Left ventricle myocardium inferior (tissue), 1 donor: ENCODE measurements around the gene HSPA12A. TPM values are rescaled to one million over a fixed set of nuclear protein-coding genes. Genes with fewer than 3 reads are reported as not detected.

Experiments used
- DNase-seq: peaks from one replicate; pipeline ENCODE4 v3.0.0-alpha.2; 2020
- H3K27ac ChIP-seq: fragments of 200-600 bp; replicated peaks from 2 replicates; pipeline ENCODE4 v1.8.0; 2021
- H3K27me3 ChIP-seq: fragments of 200-600 bp; 2 replicates; pipeline ENCODE4 v1.8.0; 2021; ENCODE audit warnings: low read depth
- H3K36me3 ChIP-seq: fragments of 200-600 bp; 2 replicates; pipeline ENCODE4 v1.8.0; 2021
- H3K4me1 ChIP-seq: fragments of 200-600 bp; 2 replicates; pipeline ENCODE4 v1.8.0; 2021
- H3K4me3 ChIP-seq: fragments of 200-600 bp; 2 replicates; pipeline ENCODE4 v1.8.0; 2021; ENCODE audit warnings: mild to moderate bottlenecking, moderate library complexity
- H3K9me3 ChIP-seq: fragments of 200-600 bp; replicated peaks from 2 replicates; pipeline ENCODE4 v1.8.0; 2021
- intact Hi-C: fragments of 100-400 bp; cut with micrococcal nuclease; formaldehyde crosslinking; loops from one replicate; pipeline ENCODE4 v1.11.0; 2022
- total RNA-seq: library from RNA; stranded (reverse); fragmentation: NEBNext Ultra II Directional; extraction: Animal tissue kit (Norgen Biotek cat#: 25700); gene quantifications from one replicate; pipeline ENCODE4 v1.2.1, GENCODE V29; 2021
- TF ChIP-seq, protein P1 (sequence below): fragments of 200-600 bp; IDR thresholded peaks from 2 replicates; pipeline ENCODE4 v1.8.0; 2021; ENCODE audit warnings: antibody characterized with exemption, mild to moderate bottlenecking, borderline replicate concordance
- donor health status: DM: no; HTN: yes; CAD: no; lungs with severe emphysema.

The HSPA12A gene
- total RNA-seq, 1 donor from 2014 or later: 15.0 TPM

DNA sequence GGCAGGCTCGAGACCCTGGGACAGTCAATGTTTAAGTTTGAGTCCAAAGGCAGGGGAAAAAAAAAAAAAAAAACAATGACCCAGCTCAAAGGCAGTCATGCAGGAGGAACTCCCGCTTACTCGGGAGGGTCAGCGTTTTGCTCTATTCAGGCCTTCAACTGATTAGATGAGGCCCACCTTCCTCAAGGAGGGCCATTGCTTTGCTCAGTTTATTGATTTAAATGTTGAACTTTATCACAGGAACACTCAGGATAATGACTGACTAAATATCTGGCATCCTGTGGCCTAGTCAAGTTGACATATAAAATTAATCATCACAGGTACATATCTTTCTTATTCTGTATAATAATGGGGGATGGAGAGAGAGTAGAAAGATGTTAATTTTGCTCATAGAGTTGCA is 52.6 kb downstream of the HSPA12A start:
- H3K9me3 ChIP-seq: no peaks in the 10 kb centered on the region
- H3K27ac ChIP-seq: peak overlapping the region; percentile 68
- DNase-seq: no peak
- peaks cover 63% of the 10 kb centered on the region for H3K4me1 ChIP-seq
- TF ChIP-seq, protein P1, sequence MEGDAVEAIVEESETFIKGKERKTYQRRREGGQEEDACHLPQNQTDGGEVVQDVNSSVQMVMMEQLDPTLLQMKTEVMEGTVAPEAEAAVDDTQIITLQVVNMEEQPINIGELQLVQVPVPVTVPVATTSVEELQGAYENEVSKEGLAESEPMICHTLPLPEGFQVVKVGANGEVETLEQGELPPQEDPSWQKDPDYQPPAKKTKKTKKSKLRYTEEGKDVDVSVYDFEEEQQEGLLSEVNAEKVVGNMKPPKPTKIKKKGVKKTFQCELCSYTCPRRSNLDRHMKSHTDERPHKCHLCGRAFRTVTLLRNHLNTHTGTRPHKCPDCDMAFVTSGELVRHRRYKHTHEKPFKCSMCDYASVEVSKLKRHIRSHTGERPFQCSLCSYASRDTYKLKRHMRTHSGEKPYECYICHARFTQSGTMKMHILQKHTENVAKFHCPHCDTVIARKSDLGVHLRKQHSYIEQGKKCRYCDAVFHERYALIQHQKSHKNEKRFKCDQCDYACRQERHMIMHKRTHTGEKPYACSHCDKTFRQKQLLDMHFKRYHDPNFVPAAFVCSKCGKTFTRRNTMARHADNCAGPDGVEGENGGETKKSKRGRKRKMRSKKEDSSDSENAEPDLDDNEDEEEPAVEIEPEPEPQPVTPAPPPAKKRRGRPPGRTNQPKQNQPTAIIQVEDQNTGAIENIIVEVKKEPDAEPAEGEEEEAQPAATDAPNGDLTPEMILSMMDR: no peak
- no peaks in the 10 kb centered on the region for H3K27me3 ChIP-seq
- H3K36me3 ChIP-seq: no peaks in the 10 kb centered on the region
- intact Hi-C loops: loop anchor here (10.0 kb wide), 1 partner anchor 485 kb away; no protein-coding TSS in a partner anchor
- no peak overlapping the region for H3K4me3 ChIP-seq

DNA sequence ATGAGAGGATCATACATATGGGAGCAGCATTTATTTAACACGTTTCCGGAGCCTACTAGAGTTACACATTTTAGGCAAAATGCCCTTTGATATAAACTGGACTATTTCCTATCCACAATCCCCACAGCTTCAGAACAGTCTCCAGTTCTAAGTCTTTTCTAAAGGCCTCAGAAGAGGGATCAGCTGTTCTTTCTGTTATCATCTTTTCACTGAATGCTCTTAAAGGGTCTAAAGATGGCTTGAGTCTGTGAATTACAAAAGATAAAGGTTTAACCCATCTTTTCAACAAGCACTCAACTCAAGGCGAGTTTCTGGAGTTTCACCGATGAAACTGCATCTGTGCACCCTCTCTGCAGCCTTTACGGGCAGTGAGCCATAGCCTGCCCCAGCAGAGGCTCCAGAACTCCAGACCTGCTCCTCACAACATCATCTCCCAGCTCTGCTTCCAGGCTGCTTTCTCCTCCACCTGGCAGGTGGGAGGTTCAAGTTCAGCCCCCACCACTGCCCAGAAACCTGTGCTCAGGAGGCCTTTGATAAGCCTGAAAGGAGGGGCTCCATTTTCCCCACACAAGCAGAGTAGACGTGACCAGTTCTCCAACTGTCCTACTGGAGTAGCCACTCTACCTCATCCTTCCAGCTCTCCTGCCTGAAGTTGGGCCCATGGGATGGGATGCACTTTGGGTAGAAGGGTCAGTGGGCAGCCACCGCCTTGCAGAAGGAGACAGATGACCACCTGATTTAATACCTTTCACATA is 53.4 kb downstream of the HSPA12A start:
- Histone ChIP-seq H3K27me3 (no peaks in the 10 kb centered on the region), H3K4me3 (peak overlapping the region; percentile 25), H3K4me1 (peaks cover 56% of the 10 kb centered on the region), H3K27ac (peak overlapping the region; percentile 68), H3K36me3 (no peaks in the 10 kb centered on the region), H3K9me3 (no peaks in the 10 kb centered on the region)
- DNase-seq: no peak
- TF ChIP-seq, protein P1: no peak
- intact Hi-C loops: loop anchor here (10.0 kb wide), 1 partner anchor 486 kb away; no protein-coding TSS in a partner anchor

DNA sequence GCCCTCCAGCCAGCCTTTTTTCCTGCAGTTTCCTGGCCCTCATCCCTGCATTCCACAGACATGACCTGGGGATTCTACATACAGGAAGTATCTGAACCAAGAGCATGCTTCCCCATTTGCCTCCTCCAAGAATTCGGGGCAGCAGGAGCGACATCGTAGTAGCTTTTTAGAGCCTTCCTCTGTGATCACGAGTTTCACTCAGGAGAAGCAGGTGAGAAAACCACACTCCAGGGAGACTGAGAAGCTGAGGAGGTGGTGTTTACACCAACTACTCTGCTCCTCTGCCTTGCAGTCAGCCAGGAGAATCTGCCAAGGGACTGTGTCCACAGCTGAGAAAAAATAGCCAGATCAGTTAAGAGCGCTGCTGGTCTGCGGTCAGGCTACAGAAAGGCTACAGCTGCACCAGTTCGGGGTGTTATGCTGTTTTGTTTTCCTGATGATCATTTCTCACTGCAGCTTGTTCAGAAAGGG is 54.1 kb downstream of the HSPA12A start:
- TF ChIP-seq, protein P1: no peak
- no peak for DNase-seq
- intact Hi-C loops: loop anchor here (10.0 kb wide), 1 partner anchor 487 kb away; no protein-coding TSS in a partner anchor
- H3K27me3 ChIP-seq: no peaks in the 10 kb centered on the region
- peak overlapping the region; percentile 25 for H3K4me3 ChIP-seq
- peaks cover 5% of the 10 kb centered on the region for H3K36me3 ChIP-seq
- no peaks in the 10 kb centered on the region for H3K9me3 ChIP-seq
- peak overlapping the region; percentile 68 for H3K27ac ChIP-seq
- peaks cover 56% of the 10 kb centered on the region for H3K4me1 ChIP-seq

DNA sequence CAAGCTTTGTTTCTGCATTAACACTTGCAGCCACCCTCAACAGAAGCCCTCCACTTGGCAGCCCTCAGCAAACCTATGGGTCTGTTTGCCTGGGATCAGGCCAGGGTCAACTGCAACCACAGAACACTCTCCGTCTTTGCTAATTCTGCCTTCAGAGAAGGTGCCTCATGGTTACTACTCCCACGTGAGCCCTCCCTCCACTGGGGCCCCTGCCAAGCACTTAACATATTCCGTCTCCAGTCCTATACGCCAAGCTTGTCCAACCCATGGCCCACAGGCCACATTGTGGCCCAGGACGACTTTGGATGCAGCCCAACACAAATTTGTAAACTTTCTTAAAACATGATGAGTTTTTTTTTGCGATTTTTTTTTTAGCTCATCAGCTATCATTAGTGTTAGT is 54.7 kb downstream of the HSPA12A start:
- Histone ChIP-seq H3K27me3 (no peaks in the 10 kb centered on the region), H3K4me3 (no peak overlapping the region), H3K4me1 (peaks cover 56% of the 10 kb centered on the region), H3K9me3 (no peaks in the 10 kb centered on the region), H3K36me3 (peaks cover 9% of the 10 kb centered on the region), H3K27ac (peak overlapping the region; percentile 68)
- intact Hi-C loops: loop anchor here (10.0 kb wide), 1 partner anchor 487 kb away; no protein-coding TSS in a partner anchor
- TF ChIP-seq, protein P1: no peak
- no peak for DNase-seq

DNA sequence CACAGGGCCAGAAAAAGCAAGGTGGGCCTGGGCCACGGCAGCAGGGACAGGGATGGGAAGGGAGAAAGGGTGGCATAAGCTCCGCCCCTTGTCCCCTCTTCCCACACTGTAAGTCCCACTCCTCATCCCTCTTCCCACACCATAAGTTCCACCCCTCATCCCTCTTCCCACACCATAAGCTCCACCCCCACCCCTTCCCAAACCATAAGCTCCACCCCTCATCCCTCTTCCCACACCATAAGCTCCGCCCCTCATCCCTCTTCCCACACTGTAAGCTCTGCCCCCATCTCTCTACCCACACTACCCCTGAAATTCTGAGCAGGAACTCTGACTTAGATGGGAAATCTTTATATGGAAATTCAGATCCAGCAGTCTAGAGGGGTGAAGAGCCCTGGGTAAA is 55.7 kb downstream of the HSPA12A start:
- Histone ChIP-seq H3K27me3 (no peaks in the 10 kb centered on the region), H3K27ac (no peak overlapping the region), H3K4me1 (peaks cover 55% of the 10 kb centered on the region), H3K4me3 (no peak overlapping the region), H3K9me3 (no peaks in the 10 kb centered on the region), H3K36me3 (peaks cover 9% of the 10 kb centered on the region)
- TF ChIP-seq, protein P1: no peak
- intact Hi-C loops: loop anchor here (10.0 kb wide), 1 partner anchor 488 kb away; no protein-coding TSS in a partner anchor
- no peak for DNase-seq
